MM.1S (cell line): ENCODE measurements around the gene SCFD2.

Source experiments
- CTCF ChIP-seq: fragments of 300-600 bp; sonication (generic); IDR thresholded peaks from 2 replicates; pipeline ENCODE4 v1.5.1; 2016; ENCODE audit warnings: antibody characterized with exemption, low read length, mixed read lengths
- EZH2phosphoT487 ChIP-seq: fragments of 300-600 bp; sonication (generic); IDR thresholded peaks from 2 replicates; pipeline ENCODE4 v1.6.1; 2018; ENCODE audit warnings: antibody characterized with exemption, low read length

- TF ChIP-seq EZH2phosphoT487 (no peak), CTCF (no peak)
These were observed 505.5 kb downstream of the SCFD2 start for GRCh38 chr4:52860361-52860760.
